Middle frontal gyrus (tissue), 1 donor: ENCODE data around the gene PLEKHO2.

Experiments used
- DNase-seq: peaks from one replicate; pipeline ENCODE4 v3.0.0-alpha.2; 2015; ENCODE audit warnings: low spot score; ENCODE audit errors: extremely low spot score

PLEKHO2 gene

GRCh38 chr15:64855205-64855975 is 13.7 kb downstream of the PLEKHO2 start:
- no peak for DNase-seq

DNA sequence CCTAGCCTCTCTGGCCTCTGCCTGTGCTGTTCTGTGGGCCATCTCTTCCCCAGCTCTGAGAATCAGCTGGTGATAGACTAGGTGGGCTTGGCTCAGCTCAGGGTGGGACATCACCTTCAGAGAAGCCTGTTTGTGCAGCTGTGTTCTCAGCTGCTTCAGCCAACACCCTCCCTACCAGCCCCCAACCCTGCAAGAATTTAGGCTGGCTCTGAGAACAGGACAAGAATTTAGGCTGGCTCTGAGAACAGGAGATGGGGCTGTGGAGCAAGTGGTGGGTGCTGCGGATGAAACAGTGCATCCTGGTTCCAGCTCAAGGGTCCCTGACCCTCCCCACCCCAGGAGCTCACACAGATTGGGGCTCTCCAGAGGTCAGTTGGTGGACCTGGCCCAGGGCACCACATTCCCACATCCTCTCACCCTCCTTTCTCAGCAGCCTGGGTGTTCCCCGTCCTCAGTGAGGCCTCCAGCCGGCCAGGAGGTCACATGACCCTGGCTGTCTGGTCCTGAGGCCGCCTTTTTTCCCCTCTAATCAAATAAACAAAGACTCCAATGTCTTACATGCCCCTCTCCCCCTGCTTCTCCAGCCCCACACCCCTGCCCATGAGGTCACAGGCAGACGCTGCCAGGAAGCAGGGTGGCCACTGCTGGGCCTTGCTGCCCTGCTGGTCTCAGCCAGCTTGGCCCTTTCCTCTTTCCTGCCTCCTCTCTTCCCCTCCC is 14.9 kb downstream of the PLEKHO2 start:
- DNase-seq: peak; percentile 80

DNA sequence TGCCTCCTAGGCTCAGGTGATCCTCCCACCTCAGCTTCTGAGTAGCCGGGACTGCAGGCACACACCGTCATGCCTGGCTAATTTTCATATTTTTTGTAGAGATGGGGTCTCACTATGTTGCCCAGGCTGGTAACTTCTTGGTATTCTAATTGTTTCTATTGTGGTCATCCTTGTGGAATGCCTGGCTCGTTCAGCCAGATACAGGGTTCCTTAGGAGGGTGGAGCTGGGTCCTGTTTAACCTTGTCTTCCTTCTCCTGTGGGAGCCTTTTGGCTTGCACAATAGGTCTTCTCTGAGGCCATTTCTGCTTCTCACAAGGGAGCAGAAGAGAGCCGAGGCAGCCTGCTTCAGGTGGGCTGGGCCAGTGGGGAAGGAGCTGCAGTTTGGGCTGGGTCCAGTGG is 15.7 kb downstream of the PLEKHO2 start:
- DNase-seq: no peak

GRCh38 chr15:64858021-64858575 is 16.4 kb downstream of the PLEKHO2 start:
- no peak for DNase-seq

- no peak for DNase-seq
Observed at GRCh38 chr15:64859226-64859625, 17.5 kb downstream of the PLEKHO2 start.

- DNase-seq: no peak
Observed at GRCh38 chr15:64861331-64861730, 19.6 kb downstream of the PLEKHO2 start.

DNA sequence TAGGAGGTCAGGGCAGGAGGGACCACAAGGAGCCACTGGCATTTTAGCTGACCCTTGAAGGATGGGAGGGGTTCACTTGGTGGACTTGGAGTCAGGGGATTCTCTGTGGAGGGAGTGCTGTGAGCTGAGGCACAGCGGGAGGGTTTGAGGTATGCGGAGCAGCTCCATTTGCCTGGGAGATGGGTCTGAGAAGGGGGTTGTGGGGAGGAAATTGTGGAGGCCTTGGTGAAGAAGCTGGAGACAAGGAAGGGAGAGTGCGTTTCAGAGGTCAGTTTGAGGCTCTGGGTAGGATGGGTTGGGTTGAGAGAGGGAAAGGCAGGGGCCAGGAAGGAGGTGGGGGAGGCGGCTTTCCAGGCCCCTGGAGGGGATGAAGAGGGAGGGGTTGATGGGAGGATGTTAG is 20.2 kb downstream of the PLEKHO2 start:
- no peak for DNase-seq

DNA sequence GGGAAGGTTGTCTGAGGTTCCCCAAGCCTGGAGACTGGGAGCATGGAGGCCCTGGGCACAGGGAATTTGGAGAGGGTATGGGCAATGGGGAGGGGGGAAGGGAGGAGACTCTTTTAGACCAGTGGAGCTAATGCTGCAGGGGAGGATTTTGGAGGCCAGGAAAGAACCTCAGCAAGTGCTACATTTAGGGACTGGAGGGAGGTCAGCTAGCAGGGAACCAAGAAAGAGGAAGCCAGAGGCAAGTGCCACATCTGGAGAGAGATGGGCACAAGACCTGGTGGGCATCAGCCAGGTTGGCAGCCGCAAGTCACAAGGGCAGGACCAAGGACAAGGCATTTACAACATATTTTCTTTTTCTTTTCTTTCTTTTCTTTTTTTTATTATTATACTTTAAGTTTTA is 20.7 kb downstream of the PLEKHO2 start:
- no peak for DNase-seq

- no peak for DNase-seq
Observed at GRCh38 chr15:64864068-64864467, 22.4 kb downstream of the PLEKHO2 start.

DNA sequence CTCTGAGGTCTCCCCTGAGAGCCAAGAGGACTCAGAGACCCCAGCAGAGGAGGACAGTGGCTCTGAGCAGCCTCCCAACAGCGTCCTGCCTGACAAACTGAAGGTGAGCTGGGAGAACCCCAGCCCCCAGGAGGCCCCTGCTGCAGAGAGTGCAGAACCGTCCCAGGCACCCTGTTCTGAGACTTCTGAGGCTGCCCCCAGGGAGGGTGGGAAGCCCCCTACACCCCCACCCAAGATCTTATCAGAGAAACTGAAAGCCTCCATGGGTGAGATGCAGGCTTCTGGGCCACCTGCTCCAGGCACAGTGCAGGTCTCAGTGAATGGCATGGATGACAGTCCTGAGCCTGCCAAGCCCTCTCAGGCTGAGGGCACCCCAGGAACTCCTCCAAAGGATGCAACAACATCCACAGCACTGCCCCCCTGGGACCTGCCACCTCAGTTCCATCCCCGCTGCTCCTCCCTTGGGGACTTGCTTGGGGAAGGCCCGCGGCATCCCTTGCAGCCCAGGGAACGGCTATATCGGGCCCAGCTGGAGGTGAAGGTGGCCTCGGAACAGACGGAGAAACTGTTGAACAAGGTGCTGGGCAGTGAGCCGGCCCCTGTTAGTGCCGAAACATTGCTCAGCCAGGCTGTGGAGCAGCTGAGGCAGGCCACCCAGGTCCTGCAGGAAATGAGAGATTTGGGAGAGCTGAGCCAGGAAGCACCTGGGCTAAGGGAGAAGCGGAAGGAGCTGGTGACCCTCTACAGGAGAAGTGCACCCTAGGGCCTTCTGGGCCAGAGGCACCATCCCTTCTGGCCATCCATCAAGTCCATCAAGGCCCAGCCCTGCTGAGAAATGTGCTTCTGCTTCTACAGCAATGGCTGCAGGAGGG is 23.6 kb downstream of the PLEKHO2 start:
- no peak for DNase-seq

GRCh38 chr15:64865998-64866520 is 24.3 kb downstream of the PLEKHO2 start:
- no peak for DNase-seq

DNA sequence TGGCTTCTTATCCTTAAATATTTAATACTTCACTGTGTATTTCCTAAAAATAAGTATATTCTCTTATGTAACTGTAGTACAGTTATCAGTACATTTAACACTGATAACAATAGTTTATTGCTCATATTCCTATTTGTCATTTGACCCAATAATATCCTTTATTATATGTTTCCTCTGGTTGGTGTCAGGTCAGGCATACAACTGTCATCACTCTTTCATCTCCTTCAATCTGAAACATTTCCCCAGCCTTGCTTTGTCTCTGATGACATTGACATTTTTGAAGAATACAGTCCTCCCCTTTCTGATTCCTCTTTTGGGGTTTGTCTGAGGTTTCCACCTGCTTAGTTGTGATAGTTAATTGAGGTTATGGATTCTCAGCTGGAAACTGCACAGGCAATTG is 27.8 kb downstream of the PLEKHO2 start:
- no peak for DNase-seq

GRCh38 chr15:64870353-64870752 is 28.6 kb downstream of the PLEKHO2 start:
- no peak for DNase-seq

DNA sequence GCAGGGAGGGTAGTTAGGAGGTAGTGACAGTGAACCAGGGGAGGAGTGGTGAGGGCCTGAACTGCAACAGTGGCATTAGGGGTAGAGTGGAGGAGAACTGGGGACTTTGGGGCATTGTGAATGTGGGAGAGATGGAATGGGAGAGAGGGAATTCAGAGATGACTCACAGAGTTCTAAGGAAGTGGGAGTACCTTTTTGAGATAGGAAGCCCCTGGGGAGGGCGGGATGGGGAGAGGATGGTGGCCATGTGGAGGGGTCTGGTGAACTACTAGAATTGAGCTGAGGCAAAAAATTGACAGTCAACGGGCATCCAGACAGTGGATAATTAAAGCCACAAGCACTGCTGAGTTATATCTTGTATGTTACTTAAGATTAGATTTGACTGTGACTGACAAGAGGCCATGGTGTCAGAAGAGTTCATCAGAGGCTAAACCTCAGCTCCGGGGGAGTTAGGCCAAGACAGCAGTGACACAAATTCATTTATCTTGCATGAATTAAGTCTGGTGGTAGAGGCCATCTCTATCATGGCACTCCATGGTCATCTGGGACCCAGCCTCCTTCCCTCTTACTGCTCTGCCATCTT is 34.0 kb downstream of the PLEKHO2 start:
- no peak for DNase-seq

GRCh38 chr15:64877435-64877834 is 35.7 kb downstream of the PLEKHO2 start:
- no peak for DNase-seq

DNA sequence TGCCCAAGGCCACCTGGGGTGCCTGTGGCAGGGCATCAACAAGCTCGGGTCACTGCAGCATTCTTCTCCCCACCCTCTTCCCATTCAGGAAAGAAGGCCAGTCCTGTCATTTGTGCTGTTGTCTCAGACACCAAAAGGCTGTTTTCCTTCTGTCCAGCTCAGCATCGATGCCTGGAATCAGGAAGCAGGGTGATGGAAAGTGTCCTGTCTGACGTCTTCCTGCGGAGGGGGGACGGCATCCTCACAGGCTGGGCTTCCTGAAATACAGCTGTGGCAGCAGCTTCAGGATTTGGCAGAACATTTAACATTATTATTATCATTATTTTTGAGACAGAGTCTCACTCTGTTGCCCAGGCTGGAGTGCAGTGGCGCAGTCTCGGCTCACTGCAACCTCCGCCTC is 37.0 kb downstream of the PLEKHO2 start:
- DNase-seq: no peak

- no peak for DNase-seq
Observed at GRCh38 chr15:64883100-64883581, 41.4 kb downstream of the PLEKHO2 start.

GRCh38 chr15:64883997-64884511 is 42.3 kb downstream of the PLEKHO2 start:
- no peak for DNase-seq

DNA sequence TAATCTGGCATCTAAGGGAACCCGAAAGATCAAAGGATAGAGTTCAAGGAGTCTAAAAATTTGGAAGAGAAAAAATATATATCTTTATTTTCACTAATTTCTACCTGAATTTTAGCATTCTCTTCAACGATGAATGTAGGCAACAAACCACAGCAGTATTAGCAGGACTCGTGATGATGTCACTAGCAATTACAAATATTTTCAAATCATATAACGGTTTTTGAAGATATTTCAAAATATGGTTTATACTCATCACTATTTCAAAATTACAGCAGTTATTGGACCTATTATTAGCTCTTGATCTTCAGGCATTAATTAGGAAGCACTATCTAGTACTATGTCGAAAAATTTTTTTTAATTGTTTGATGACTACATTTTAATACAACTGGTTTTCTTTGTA is 43.0 kb downstream of the PLEKHO2 start:
- DNase-seq: no peak

DNA sequence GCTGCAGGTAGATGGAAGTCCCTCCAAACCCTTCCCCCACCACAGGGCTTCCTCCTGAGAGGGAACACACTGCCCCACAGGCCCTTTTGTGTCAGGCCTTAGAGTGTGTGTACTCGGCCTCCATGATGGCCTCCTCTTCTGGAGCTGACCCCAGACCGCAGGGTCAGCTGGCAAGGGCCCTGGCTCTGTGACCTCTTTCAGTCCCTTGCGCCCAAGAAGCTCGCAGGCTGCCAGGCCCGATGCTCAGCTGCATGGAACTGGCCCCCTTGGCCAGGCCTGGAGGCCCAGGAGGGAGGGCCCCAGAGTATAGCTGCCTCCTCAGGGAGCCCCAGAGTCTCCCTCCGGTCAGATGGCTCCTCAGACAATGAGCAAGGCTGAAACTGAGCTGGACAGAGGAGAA is 46.6 kb downstream of the PLEKHO2 start:
- no peak for DNase-seq

DNA sequence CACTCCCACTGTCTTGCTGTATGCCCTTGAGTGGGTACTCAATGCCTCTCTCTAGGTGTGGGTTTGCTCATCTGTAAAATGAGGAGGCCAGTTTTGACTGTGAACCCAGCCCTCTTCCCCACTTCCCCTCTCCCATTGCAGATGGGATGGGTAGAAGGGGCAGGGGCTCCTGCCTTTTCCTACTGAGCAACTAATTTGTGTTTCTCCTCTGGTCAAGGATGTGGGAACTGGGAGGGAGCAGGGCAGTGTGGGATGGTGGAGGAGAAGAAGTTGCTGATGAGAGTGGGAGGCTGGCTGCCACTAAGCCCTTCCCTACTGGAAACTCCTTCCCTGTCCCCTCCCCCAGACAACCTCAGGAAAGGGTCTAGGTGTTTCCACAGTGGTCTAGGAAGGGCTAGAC is 49.8 kb downstream of the PLEKHO2 start:
- no peak for DNase-seq
